H7 (cell line): ENCODE results near the gene FLACC1. TPM values are rescaled to one million over a fixed set of nuclear protein-coding genes. Genes with fewer than 3 reads are reported as not detected.

Source experiments
- DNase-seq: peaks from one replicate; pipeline ENCODE4 v3.0.0; 2012
- H3K27me3 ChIP-seq: 2 replicates; pipeline ENCODE4 v1.6.0; 2011; ENCODE audit warnings: mild to moderate bottlenecking, low read length; ENCODE audit not compliant: control insufficient read depth, insufficient read depth
- H3K36me3 ChIP-seq: replicated peaks from 2 replicates; pipeline ENCODE4 v1.5.1; 2011; ENCODE audit warnings: low read length; ENCODE audit not compliant: control insufficient read depth, insufficient read depth
- H3K4me3 ChIP-seq: 2 replicates; pipeline ENCODE4 v1.5.1; 2011; ENCODE audit warnings: low read depth, mild to moderate bottlenecking, control low read depth, low read length, moderate library complexity; ENCODE audit not compliant: insufficient read depth
- total RNA-seq: library from RNA; depleted of rRNA; stranded (reverse); fragments of >200 nt; shearing (Covaris generic); gene quantifications from 2 replicates; pipeline ENCODE4 v1.2.3, GENCODE V29; 2014

Gene FLACC1
- total RNA-seq, 1 experiment from 2014 or later, result not detected

DNA sequence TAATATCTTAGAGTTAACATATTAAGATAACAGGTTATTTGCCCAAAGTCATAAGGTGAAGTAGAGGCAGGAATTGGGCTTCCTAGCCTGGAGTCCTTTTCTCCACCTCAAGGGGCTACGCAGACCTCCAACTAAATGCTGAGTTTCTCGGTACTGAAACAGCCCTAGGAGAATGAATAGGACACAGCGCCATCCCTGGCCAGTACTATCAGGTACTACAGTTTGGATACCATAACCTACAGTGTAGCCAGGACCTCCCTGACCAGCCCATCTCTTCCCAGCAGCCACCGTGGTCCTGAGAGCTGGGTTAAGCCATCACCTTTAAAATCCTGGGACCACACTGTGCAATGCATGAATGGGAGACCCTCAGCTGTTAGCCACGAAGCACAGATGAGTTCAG is 81.2 kb downstream of the FLACC1 start:
- peak; percentile 71 for DNase-seq
- no peaks in the 10 kb centered on the region for H3K27me3 ChIP-seq
- no peak overlapping the region for H3K4me3 ChIP-seq
- H3K36me3 ChIP-seq, result no peaks in the 10 kb centered on the region; the same call in 1 of the 2 replicates

DNA sequence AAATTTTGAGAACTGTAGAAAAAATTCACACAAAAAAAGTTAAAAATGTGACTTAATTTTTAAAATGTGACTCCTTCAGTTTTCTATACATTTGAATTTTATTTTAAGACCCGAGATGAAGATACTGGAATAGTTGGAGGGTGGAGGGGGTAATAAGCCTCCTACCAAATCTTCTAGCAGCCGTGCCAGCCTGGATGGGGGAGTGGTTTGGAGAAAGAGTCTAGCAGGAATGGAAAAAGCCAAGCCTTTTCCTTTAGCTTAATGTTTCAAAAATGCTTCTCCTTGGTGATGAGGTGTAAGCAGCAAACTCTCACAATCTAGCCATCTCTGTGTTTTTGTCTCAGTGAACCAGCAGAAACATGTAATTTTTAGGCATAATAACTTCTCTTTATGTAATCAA is 82.1 kb downstream of the FLACC1 start:
- no peak for DNase-seq
- no peaks in the 10 kb centered on the region for H3K27me3 ChIP-seq
- H3K4me3 ChIP-seq, result no peak overlapping the region
- no peaks in the 10 kb centered on the region; the same call in 1 of the 2 replicates for H3K36me3 ChIP-seq

DNA sequence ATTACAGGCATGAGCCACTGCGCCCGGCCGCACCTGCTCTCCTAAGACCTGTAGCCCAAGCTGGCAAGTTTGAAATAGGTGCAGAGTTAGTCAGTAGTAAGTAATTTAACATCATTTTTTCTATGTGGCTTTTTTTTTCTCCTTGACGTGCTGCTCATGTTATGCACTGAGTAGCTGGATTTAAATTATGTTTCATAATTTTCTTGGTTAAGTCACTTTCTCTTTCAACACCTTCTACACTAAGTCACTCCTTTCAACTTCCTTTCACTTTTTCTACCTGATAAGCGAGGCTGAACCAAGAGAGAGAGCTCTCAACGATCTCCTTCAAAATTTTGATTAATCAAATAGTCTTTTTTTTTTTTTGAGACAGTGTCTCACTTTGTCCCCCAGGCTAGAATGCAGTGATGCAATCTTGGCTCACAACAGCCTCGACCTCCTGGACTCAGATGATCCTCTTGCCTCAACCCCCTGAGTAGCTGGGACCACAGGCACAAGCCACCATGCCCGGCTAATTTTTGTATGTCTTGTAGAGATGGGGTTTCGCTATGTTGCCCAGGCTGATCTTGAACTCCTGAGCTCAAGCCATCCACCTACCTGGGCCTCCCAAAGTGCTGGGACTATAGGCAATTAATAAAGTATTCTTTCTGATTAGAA is 83.7 kb downstream of the FLACC1 start:
- no peak for DNase-seq
- Histone ChIP-seq H3K36me3 (no peaks in the 10 kb centered on the region; the same call in 1 of the 2 replicates), H3K27me3 (no peaks in the 10 kb centered on the region), H3K4me3 (no peak overlapping the region)

DNA sequence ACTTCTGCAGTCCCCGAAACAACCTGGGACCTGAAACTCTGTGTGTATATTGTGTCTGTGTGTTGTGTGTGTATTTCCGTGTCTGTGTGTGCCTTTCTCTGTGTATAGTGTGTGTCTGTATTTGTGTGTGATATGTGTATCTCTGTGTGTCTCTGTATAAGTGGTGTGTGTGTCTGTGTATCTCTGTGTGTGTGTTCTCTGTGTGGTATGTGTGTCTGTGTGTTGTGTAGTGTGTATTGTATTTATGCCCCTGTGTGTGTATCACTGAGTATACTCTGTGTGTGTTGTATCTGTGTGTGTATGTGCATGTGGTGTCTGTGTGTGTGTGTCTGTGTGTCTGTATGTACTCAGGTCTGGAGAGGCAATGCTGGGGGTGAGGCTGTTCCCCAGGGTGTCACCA is 85.2 kb downstream of the FLACC1 start:
- no peaks in the 10 kb centered on the region for H3K27me3 ChIP-seq
- H3K36me3 ChIP-seq, result no peaks in the 10 kb centered on the region; the same call in 1 of the 2 replicates
- DNase-seq, result no peak
- H3K4me3 ChIP-seq, result no peak overlapping the region

DNA sequence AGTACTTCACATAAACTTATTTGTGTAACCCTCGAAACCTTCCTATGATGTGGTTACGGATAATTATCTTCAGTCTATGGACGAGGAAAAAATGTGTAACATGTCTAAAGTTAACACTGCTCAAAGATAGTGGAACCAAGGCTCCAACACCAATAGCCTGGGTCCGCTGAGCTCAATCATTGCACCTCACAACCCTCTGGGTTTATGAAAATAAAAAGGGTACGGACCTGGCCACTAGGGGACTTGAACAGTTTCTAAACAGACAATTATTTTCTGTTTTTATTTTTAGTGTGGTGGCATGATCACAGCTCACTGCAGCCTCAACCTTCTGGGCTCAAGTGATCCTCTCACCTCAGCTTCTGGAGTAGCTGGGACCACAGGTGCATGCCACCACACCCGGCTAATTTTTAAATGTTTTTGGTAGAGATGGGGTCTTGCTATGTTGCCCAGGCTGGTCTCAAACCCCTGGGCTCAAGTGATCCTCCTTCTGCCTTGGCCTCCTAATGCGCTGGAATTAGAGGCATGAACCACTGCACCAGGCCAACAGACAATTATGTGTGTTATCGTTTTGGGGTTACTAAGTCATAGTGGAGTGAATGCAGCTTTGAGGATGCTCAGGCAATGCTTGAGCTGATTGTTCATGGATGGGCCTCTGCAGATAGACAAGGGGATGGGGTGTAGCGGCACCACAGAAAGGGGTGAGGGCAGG is 86.7 kb downstream of the FLACC1 start:
- H3K27me3 ChIP-seq, result no peaks in the 10 kb centered on the region
- no peak for DNase-seq
- no peak overlapping the region for H3K4me3 ChIP-seq
- no peaks in the 10 kb centered on the region for H3K36me3 ChIP-seq

DNA sequence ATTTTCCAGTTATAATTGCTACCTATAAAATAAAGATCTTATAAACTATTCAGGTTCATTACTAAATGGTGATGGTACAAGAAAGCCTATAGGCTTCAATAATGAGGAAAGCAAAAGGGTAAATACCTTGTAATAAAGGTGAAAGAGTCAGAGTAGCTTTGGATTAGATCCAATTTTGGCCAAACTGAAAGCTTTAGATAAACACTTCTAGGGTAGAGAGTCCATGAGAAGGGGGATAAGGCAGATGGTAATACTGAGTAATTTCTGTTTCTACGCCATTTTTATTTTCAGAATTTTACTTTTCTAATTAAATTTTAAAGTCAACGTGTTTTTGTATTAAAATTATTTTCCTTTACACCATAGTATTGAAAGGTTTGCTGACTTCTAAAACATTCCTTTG is 87.4 kb downstream of the FLACC1 start:
- no peak for DNase-seq
- Histone ChIP-seq H3K27me3 (no peaks in the 10 kb centered on the region), H3K36me3 (no peaks in the 10 kb centered on the region), H3K4me3 (no peak overlapping the region)

DNA sequence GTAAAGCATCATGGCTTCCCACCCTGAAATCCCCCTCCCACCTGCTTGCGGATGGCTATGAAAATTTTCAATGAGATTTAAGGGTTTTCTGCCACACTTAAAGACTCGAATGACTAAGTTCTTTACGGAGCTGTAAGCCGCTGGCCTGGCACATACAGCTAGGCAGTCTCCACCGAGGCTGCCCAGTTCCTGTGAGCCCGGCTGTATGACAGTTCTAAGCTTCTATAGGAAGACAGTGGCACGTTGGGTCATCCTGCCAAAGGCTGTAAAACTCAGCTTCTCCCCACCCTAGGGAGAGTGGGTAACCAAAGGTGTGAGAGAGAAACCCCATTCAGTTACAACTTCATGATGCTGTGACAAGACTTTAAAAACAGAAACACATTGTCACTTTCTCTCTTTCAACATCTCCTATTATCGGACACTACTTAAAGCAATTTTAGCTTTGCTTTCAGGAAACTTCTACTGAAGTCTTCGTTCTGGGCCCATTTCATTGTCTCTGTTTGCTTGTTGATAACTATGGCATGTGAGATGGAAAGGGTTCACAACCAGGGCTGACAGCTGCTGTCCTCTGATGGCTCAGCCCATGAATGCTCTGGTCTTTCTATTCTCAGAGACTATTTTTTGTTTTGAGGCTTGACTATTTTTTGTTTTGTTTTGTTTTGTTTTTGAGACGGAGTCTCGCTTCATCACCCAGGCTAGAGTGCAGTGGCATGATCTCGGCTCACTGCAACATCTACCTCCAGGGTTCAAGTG is 89.7 kb downstream of the FLACC1 start:
- Histone ChIP-seq H3K4me3 (no peak overlapping the region), H3K36me3 (no peaks in the 10 kb centered on the region), H3K27me3 (no peaks in the 10 kb centered on the region)
- no peak for DNase-seq

DNA sequence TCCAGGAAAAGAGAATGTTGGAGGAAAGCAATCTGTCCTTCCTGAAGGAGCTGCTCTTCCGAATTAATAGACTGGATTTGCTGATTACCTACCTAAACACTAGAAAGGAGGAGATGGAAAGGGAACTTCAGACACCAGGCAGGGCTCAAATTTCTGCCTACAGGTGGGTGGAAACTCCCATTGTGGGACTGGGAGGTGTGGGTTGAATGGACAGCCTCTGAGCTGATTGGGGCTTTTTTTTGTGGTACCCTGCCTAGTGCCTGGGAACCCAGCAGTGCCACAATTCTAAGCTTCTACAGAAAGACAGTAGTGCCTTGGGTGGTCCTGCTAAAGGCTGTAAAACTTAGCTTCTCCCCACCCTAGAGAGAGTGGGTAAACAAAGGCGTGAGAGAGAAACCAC is 90.5 kb downstream of the FLACC1 start:
- Histone ChIP-seq H3K36me3 (no peaks in the 10 kb centered on the region), H3K4me3 (no peak overlapping the region), H3K27me3 (no peaks in the 10 kb centered on the region)
- no peak for DNase-seq

DNA sequence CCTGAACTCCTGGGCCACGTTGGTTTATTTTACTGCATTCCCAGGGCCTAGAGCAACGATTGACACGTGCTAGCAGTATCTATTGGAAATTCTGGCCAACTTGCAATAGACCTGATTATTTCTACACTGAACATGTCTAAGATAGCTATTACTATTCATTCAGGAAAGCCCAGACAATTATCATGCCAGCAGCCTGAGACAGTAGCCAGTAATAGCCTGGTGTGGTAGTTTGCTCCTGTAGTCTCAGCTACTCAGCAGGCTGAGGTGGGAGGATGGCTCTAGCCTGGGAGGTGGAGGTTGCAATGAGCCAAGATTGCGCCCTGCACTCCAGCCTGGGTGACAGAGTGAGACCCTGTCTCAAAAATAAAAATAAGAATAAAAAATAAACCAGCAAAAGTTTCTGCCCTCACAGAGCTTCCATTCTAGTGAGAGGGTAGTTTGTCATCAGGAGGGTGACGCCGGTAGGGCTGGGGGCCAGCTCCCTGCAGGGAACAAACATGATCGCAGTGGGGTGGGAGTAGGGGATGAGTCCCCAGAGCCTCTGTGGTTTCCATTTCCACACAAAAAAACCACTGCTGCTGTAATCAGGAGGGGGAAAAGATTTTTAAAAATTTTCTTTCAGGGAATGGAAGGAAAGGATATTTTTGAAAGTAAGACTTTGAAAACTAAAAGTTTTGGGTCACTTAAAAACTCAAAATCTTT is 92.5 kb downstream of the FLACC1 start:
- Histone ChIP-seq H3K4me3 (no peak overlapping the region), H3K27me3 (no peaks in the 10 kb centered on the region), H3K36me3 (no peaks in the 10 kb centered on the region)
- no peak for DNase-seq

DNA sequence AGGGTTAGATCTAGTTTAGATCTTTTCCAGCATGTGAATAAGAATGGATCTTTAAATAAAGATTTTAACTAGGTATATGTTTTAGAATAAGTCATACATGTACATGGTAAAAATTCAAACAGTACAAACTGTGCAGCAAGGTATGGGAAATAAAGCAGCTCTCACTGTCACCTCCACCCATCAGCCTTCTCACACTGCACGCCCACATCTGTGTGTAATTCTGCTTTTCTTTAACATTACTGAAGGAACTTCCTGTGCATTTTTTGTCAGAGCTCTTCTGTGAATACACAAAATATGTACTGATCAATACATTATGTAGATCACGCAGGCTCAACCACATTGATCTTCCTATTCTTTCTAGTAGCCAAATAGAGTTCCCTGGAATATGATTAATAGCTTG is 93.4 kb downstream of the FLACC1 start:
- Histone ChIP-seq H3K27me3 (no peaks in the 10 kb centered on the region), H3K4me3 (no peak overlapping the region), H3K36me3 (no peaks in the 10 kb centered on the region)
- no peak for DNase-seq

DNA sequence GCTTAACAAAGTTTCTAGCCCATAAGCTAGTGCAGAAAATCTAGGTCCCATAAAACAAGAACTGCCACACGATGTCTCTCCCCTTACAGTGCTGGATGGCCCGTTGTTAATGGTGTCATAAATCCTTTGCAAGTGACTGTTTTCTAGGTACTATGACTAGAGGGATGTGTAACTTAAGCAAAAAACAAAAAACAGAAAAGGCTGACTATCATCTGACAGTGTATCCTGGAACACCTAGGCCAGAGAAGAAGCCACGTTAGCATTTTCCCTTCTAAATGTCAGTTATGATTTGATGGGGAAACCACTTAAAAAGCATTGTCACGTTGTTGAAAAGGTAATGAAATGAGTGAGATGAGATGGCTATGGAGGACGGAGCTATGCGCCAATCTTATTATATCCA is 94.4 kb downstream of the FLACC1 start:
- DNase-seq, result no peak
- Histone ChIP-seq H3K27me3 (no peaks in the 10 kb centered on the region), H3K4me3 (no peak overlapping the region), H3K36me3 (no peaks in the 10 kb centered on the region)

DNA sequence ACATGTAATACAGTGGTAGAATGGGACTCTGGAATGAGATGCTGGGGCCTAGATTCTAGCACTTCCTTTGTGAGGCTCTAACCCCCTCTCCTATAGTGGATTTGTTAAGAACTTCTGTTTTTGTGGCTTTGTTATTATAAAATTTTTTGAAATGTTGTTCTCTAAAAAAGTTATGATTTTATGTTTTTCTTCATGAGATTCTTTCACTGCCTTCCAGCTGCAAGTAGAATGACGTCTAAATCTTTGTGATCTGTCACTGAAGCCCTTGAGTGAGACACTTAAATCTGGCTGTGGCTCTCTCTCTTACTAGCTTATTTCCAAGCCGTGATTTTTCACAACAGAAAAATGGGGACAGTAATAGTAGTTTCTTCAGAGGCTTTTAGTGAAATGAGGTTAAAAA is 95.2 kb downstream of the FLACC1 start:
- no peak for DNase-seq
- no peaks in the 10 kb centered on the region for H3K27me3 ChIP-seq
- H3K4me3 ChIP-seq, result no peak overlapping the region
- no peaks in the 10 kb centered on the region for H3K36me3 ChIP-seq

DNA sequence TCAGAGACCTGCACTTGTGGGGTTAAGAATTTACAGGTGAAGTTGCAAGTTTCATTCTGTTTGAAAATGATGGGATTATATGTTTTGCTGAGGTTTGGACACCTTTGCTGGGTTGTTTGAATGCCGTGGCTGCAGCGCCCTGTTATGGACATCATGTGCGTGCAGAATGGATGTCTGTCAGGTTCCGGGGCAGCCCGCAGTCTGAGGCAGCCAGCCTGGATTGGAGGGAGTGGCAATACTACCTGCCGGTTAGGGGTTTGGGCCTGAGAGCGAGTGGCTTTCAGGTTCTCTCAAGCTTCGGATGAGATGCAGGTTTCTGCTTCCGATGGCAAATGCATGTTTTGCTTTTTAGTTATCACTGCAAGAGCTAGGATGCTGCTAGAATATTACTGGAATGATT is 95.7 kb downstream of the FLACC1 start:
- no peak for DNase-seq
- H3K36me3 ChIP-seq, result no peaks in the 10 kb centered on the region
- H3K27me3 ChIP-seq, result no peaks in the 10 kb centered on the region
- H3K4me3 ChIP-seq, result no peak overlapping the region

DNA sequence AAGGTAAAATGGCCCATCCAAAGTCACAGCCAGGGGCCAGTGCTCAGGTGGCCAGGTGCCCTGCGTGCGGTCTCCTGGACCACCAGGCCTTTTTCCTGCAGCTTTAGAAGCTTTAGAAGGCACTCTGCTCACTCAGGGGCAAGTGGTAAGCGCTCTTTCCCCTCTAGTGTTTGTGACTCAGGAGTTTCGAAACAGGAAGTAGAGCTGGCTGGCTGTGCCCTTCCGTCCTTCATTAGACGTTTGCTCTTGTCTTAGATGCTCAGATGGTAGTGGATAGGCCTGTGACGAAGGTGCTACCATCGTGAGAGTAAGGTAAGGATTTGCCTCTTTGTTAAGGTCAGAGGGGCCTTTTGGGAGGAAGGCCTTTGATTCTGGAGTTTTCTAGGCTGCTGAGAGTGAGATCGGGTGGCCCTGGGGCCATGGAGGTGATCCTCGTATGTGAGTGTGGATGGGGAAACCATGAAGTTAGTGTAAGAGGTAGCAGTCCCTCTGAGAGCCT is 96.8 kb downstream of the FLACC1 start, which contains the start of gene CASP8:
TSS of gene CASP8 (plus strand) at position 235 of the 499 bp plus-strand sequence. CDS start 5,951 bp downstream, outside the sequence.
- no peak for DNase-seq
- Histone ChIP-seq H3K36me3 (no peaks in the 10 kb centered on the region), H3K27me3 (no peaks in the 10 kb centered on the region), H3K4me3 (no peak within 1 kb of the TSS)
